ENCODE data around the gene FNDC5.

FNDC5 gene

GRCh38 chr1:32858136-32858535 is 12.6 kb downstream of the FNDC5 start:
- H3K4me3 ChIP-seq (replicated peaks; ENCODE audit: low read depth, low read length): no peak overlapping the region
- TF ChIP-seq CTCF (IDR thresholded peaks at IDR 0.05; ENCODE audit: low read length, missing control alignments): no peak
- no peak for DNase-seq (ENCODE audit: low read depth)

GRCh38 chr1:32855861-32856617 is 14.7 kb downstream of the FNDC5 start:
- DNase-seq (ENCODE audit: low read depth): no peak
- H3K4me3 ChIP-seq (replicated peaks; ENCODE audit: low read depth, low read length): no peak overlapping the region
- no peak for TF ChIP-seq CTCF (IDR thresholded peaks at IDR 0.05; ENCODE audit: low read length, missing control alignments)

- no peak for DNase-seq (ENCODE audit: low read depth)
- no peak overlapping the region for H3K4me3 ChIP-seq (replicated peaks; ENCODE audit: low read depth, low read length)
- TF ChIP-seq CTCF (IDR thresholded peaks at IDR 0.05; ENCODE audit: low read length, missing control alignments): no peak
Measured at GRCh38 chr1:32848354-32849063, 22.2 kb downstream of the FNDC5 start.

GRCh38 chr1:32831878-32832277 is 38.8 kb downstream of the FNDC5 start:
- TF ChIP-seq CTCF (IDR thresholded peaks at IDR 0.05; ENCODE audit: low read length, missing control alignments): no peak
- H3K4me3 ChIP-seq (replicated peaks; ENCODE audit: low read depth, low read length): no peak overlapping the region
- no peak for DNase-seq (ENCODE audit: low read depth)

- no peak for TF ChIP-seq CTCF (IDR thresholded peaks at IDR 0.05; ENCODE audit: low read length, missing control alignments)
- H3K4me3 ChIP-seq (replicated peaks; ENCODE audit: low read depth, low read length): no peak overlapping the region
- no peak for DNase-seq (ENCODE audit: low read depth)
Measured at GRCh38 chr1:32830092-32830852, 40.4 kb downstream of the FNDC5 start.

GRCh38 chr1:32828341-32828740 is 42.4 kb downstream of the FNDC5 start:
- peak; percentile 10 for TF ChIP-seq CTCF (IDR thresholded peaks at IDR 0.05; ENCODE audit: low read length, missing control alignments)
- no peak overlapping the region for H3K4me3 ChIP-seq (replicated peaks; ENCODE audit: low read depth, low read length)
- peak; percentile 33 for DNase-seq (ENCODE audit: low read depth)
